Aorta (tissue), 5 donors: ENCODE data around the gene ELP4. TPM values are rescaled to one million over a fixed set of nuclear protein-coding genes. Genes with fewer than 3 reads are reported as not detected.
A peak's percentile ranks its signal among the peaks of the same experiment; 100 is the strongest.

Experiments used
- ATAC-seq: fragments of 200-7000 bp; cut with Tn5 transposase; one replicate; pipeline ENCODE4 v1.9.1; 2022; ENCODE audit warnings: moderate library complexity; ENCODE audit not compliant: low FRiP score
- DNase-seq, 2 donors: peaks; one replicate each; pipeline ENCODE4 v3.0.0-alpha.2; 2020
- H3K27ac ChIP-seq, 2 donors: one replicate each; pipeline ENCODE4 v1.5.1; 2013; ENCODE audit warnings: low read length in 2 of 2, mild to moderate bottlenecking in 2 of 2, moderate library complexity in 2 of 2, control low read depth in 1 of 2, inconsistent platforms in 1 of 2, low read depth in 1 of 2
- H3K27me3 ChIP-seq, 2 donors: one replicate each; pipeline ENCODE4 v1.6.1; 2013; ENCODE audit warnings: control low read depth in 1 of 2, low read length in 1 of 2, mild to moderate bottlenecking in 1 of 2, moderate library complexity in 1 of 2; ENCODE audit not compliant: insufficient read depth in 2 of 2, control insufficient read depth in 1 of 2
- H3K36me3 ChIP-seq, 2 donors: one replicate each; pipeline ENCODE4 v1.6.1; 2013; ENCODE audit warnings: control low read depth in 1 of 2, low read length in 1 of 2, mild to moderate bottlenecking in 1 of 2; ENCODE audit not compliant: insufficient read depth in 2 of 2, control insufficient read depth in 1 of 2
- H3K4me1 ChIP-seq, 2 donors: one replicate each; pipeline ENCODE4 v1.6.1; 2013; ENCODE audit warnings: low read length in 2 of 2, control low read depth in 1 of 2, mild to moderate bottlenecking in 1 of 2, moderate library complexity in 1 of 2; ENCODE audit not compliant: insufficient read depth in 2 of 2, control insufficient read depth in 1 of 2
- H3K4me3 ChIP-seq, 2 donors: one replicate each; pipeline ENCODE4 v1.5.1; 2013; ENCODE audit warnings: low read length in 2 of 2, control low read depth in 1 of 2, mild to moderate bottlenecking in 1 of 2
- H3K9me3 ChIP-seq: one replicate; pipeline ENCODE4 v1.6.1; 2013; ENCODE audit warnings: mild to moderate bottlenecking, low read length; ENCODE audit not compliant: control insufficient read depth
- WGBS, 2 donors: extraction: QIAGEN DNeasy Blood & Tissue Kit; methylation state at CpG; one replicate each; pipeline ENCODE4 v1.1.7; 2013; 5-methylcytosine and 5-hydroxymethylcytosine counted together
- intact Hi-C, 2 donors: fragments of 100-400 bp; cut with DNase I; formaldehyde crosslinking; loops; one replicate each; pipeline versions ENCODE4 v1.14.2 to v1.15.0; 2022
- polyA plus RNA-seq, 2 donors: library from polyadenylated mRNA; stranded (reverse); fragments of 200-250 nt; gene quantifications; one replicate each; pipeline ENCODE4 v1.2.3, GENCODE V29; 2013
- total RNA-seq, 2 donors: library from RNA; stranded (reverse); fragmentation: NEBNext Ultra II Directional; extraction: Animal tissue kit (Norgen Biotek cat#: 25700); gene quantifications; one replicate each; pipeline ENCODE4 v1.2.1, GENCODE V29; 2021
- donor health status: healthy with polysubstance abuse.
- donor health status: Bipolar disorder and iron deficiency.
- donor health status: DM: no; HTN: no; CAD: no.
- donor health status: DM: no; HTN: no; CAD: no.
- donor health status: DM: yes; HTN: yes; CAD: no.

The ELP4 gene
- total and polyA plus RNA-seq, 4 donors = 6.8 to 17.9 (median 11.4) TPM

- 22 to 30% methylated on average over 13 of the region's 13 CpGs for WGBS, 2 donors
Measured at GRCh38 chr11:31806928-31807798, 297.6 kb downstream of the ELP4 start.

GRCh38 chr11:31807799-31808667 lies 298.5 kb downstream of the ELP4 start:
- peaks cover 0 to 2% of the 10 kb centered on the region in 2 donors for H3K27me3 ChIP-seq

More at GRCh38 chr11:31806928-31807798, 297.6 kb downstream of the ELP4 start:
- ATAC-seq (no peak), DNase-seq (no peak)
- Histone ChIP-seq H3K27ac (no peak overlapping the region), H3K36me3 (no peaks in the 10 kb centered on the region), H3K9me3 (no peaks in the 10 kb centered on the region), H3K4me3 (no peak overlapping the region), H3K27me3 (peaks cover 0 to 2% of the 10 kb centered on the region in 2 donors), H3K4me1 (peaks cover 0 to 3% of the 10 kb centered on the region in 2 donors)
- intact Hi-C loops = no loop called here

GRCh38 chr11:31808721-31809540 lies 299.4 kb downstream of the ELP4 start:
- Histone ChIP-seq H3K4me1 (peaks cover 0 to 3% of the 10 kb centered on the region in 2 donors), H3K4me3 (no peak overlapping the region), H3K36me3 (no peaks in the 10 kb centered on the region), H3K27ac (no peak overlapping the region), H3K27me3 (peaks cover 0 to 2% of the 10 kb centered on the region in 2 donors), H3K9me3 (no peaks in the 10 kb centered on the region)
- DNase-seq = peak in 1 of 2 donors; percentile 22
- intact Hi-C loops = no loop called here
- WGBS, 2 donors = 17% methylated on average over 21 of the region's 21 CpGs
- no peak for ATAC-seq

More at GRCh38 chr11:31807799-31808667, 298.5 kb downstream of the ELP4 start:
- no peak overlapping the region for H3K4me3 ChIP-seq
- H3K4me1 ChIP-seq = peaks cover 0 to 3% of the 10 kb centered on the region in 2 donors
- DNase-seq = no peak
- intact Hi-C loops = no loop called here
- no peaks in the 10 kb centered on the region for H3K36me3 ChIP-seq
- no peak overlapping the region for H3K27ac ChIP-seq
- no peak for ATAC-seq
- 16% methylated on average over 9 of the region's 9 CpGs for WGBS, 2 donors
- H3K9me3 ChIP-seq = no peaks in the 10 kb centered on the region

GRCh38 chr11:31809541-31809856 lies 299.9 kb downstream of the ELP4 start:
- DNase-seq (no peak), ATAC-seq (no peak)
- no peak overlapping the region for H3K4me3 ChIP-seq
- 32 to 39% methylated on average over 6 of the region's 6 CpGs for WGBS, 2 donors
- H3K27ac ChIP-seq = no peak overlapping the region
- no peaks in the 10 kb centered on the region for H3K9me3 ChIP-seq
- H3K36me3 ChIP-seq = no peaks in the 10 kb centered on the region
- intact Hi-C loops = no loop called here
- peaks cover 0 to 3% of the 10 kb centered on the region in 2 donors for H3K4me1 ChIP-seq
- H3K27me3 ChIP-seq = peaks cover 0 to 2% of the 10 kb centered on the region in 2 donors

- Histone ChIP-seq H3K27me3 (peaks cover 0 to 2% of the 10 kb centered on the region in 2 donors), H3K4me1 (peaks cover 0 to 3% of the 10 kb centered on the region in 2 donors), H3K36me3 (no peaks in the 10 kb centered on the region), H3K4me3 (peak overlapping the region; percentile 28 to 32), H3K27ac (no peak overlapping the region), H3K9me3 (no peaks in the 10 kb centered on the region)
- DNase-seq = peak in 1 of 2 donors; percentile 83
- 2 to 3% methylated on average over 86 to 91 of the region's 91 CpGs for WGBS, 2 donors
- intact Hi-C loops = no loop called here
- ATAC-seq = peak; percentile 27
Measured at GRCh38 chr11:31809857-31810778, 300.6 kb downstream of the ELP4 start.

DNA sequence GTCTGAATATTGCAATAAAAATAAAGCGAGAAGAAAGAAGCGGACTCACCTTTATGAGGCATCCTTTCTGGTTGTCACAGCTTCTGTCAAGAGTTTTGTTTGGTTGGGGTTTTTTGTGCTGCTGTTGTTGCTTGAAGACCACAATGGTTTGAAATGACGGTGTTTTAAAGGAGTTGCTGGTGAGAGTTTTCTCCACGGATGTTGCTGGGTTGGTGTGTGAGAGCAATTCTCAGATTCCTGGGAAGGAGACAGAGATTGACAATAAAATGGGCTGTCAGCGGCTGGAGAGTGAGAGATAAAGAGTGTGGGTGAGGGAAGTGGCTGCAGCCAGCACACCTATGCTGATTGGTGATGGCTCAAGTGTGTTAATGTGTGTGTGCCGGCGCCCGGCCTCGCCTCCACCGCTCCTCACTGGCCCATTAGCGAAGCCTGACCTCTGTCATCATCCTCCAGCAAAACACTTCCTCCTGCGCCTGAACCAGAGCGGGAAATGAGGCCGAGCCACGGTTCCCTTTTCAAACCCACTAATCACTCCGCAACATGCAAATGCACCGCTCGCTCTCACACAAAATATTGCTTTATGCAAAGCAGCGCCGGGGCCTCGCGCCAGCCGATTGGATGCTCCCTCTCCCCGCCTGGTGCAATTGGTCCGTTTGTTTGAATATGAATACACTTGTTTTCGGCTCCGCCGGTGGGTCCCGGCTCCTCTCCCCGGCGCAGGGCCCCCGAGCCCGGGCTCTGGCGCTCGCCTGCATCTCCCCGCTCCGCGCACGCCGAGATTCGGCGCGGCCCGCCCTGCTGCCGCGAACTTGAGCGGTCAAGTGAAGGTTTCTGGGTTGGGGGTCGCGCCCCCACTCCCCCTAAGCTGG lies 301.4 kb downstream of the ELP4 start, which contains the start of gene PAX6:
TSS of gene PAX6 (minus strand) at position 544 of the 869 bp plus-strand sequence. CDS start 4,911 bp downstream, outside the sequence.
- H3K4me3 ChIP-seq = peak within 1 kb of the TSS; percentile 28 to 32
- peaks cover 0 to 3% of the 10 kb centered on the region in 2 donors for H3K4me1 ChIP-seq
- H3K36me3 ChIP-seq = no peaks in the 10 kb centered on the region
- no peak within 1 kb of the TSS for H3K27ac ChIP-seq
- peaks cover 0 to 2% of the 10 kb centered on the region in 2 donors for H3K27me3 ChIP-seq
- intact Hi-C loops = no loop called here
- peak; percentile 69 to 78 for DNase-seq
- H3K9me3 ChIP-seq = no peaks in the 10 kb centered on the region
- 4 to 6% methylated on average over 49 of the region's 49 CpGs for WGBS, 2 donors
- ATAC-seq = no peak
